Natural killer cell (primary cell): ENCODE measurements around the gene PSMG2. TPM values are rescaled to one million over a fixed set of nuclear protein-coding genes. Genes with fewer than 3 reads are reported as not detected.
A peak's percentile ranks its signal among the peaks of the same experiment; 100 is the strongest.

Source experiments
- ATAC-seq, 3 donors: fragments of 150-1000 bp in 2 of 3; fragments of 200-7000 bp in 1 of 3; cut with Tn5 transposase; 1 replicate in 1 of 3; 2 replicates in 2 of 3; pipeline ENCODE4 v1.10.0; 2021; ENCODE audit warnings: mild to moderate bottlenecking in 2 of 3, moderate library complexity in 2 of 3
- DNase-seq, 2 donors: peaks; one replicate each; pipeline versions ENCODE4 v3.0.0 to v3.0.0-alpha.2; 2013 to 2021; ENCODE audit warnings: mixed read lengths in 1 of 2
- H3K27ac ChIP-seq: one replicate; pipeline ENCODE4 v1.5.1; 2013; ENCODE audit warnings: mild to moderate bottlenecking, low read length
- H3K27me3 ChIP-seq: one replicate; pipeline ENCODE4 v1.6.1; 2013; ENCODE audit warnings: low read length; ENCODE audit not compliant: control insufficient read depth, insufficient read depth
- H3K36me3 ChIP-seq: one replicate; pipeline ENCODE4 v1.6.1; 2013; ENCODE audit warnings: low read length; ENCODE audit not compliant: control insufficient read depth, insufficient read depth
- H3K4me1 ChIP-seq: one replicate; pipeline ENCODE4 v1.6.1; 2013; ENCODE audit warnings: low read length; ENCODE audit not compliant: control insufficient read depth, insufficient read depth
- H3K4me3 ChIP-seq: one replicate; pipeline ENCODE4 v1.5.1; 2013; ENCODE audit warnings: low read length
- H3K9me3 ChIP-seq: one replicate; pipeline ENCODE4 v1.6.1; 2013; ENCODE audit warnings: low read length; ENCODE audit not compliant: control insufficient read depth, insufficient read depth
- H3K27ac Mint-ChIP-seq, 2 donors: one replicate each; pipeline ENCODE4 v1.8.0; 2022; ENCODE audit warnings: mild to moderate bottlenecking in 2 of 2, mixed read lengths in 2 of 2, moderate library complexity in 1 of 2
- H3K27me3 Mint-ChIP-seq, 2 donors: one replicate each; pipeline ENCODE4 v1.8.0; 2022; ENCODE audit warnings: low read depth in 2 of 2, mixed read lengths in 2 of 2
- H3K36me3 Mint-ChIP-seq: one replicate; pipeline ENCODE4 v1.8.0; 2022; ENCODE audit warnings: mixed read lengths
- H3K4me1 Mint-ChIP-seq, 2 donors: one replicate each; pipeline ENCODE4 v1.8.0; 2022; ENCODE audit warnings: mixed read lengths in 2 of 2
- H3K4me3 Mint-ChIP-seq: one replicate; pipeline ENCODE4 v1.8.0; 2022; ENCODE audit warnings: mild to moderate bottlenecking, moderate library complexity, mixed read lengths
- H3K9me3 Mint-ChIP-seq, 2 donors: one replicate each; pipeline ENCODE4 v1.8.0; 2022; ENCODE audit warnings: mixed read lengths in 2 of 2
- WGBS: methylation state at CpG from one replicate; pipeline ENCODE4 v1.1.7; 2013; ENCODE audit warnings: missing lambda C conversion rate; ENCODE audit not compliant: insufficient coverage; 5-methylcytosine and 5-hydroxymethylcytosine counted together
- intact Hi-C: fragments of 100-400 bp; cut with micrococcal nuclease; formaldehyde crosslinking; loops from one replicate; pipeline ENCODE4 v1.14.2; 2022
- total RNA-seq, 4 donors: library from RNA; stranded (reverse); fragments of 120-200 nt in 1 of 4; gene quantifications; one replicate each; pipeline versions ENCODE4 v1.2.3 to v1.2.4, GENCODE V29; 2013 to 2022
- TF ChIP-seq, protein P1 (sequence below): fragments of 200-600 bp; IDR thresholded peaks from one replicate; pipeline ENCODE4 v1.8.0; 2022; ENCODE audit warnings: antibody characterized with exemption

Gene PSMG2
- total RNA-seq, 3 donors from 2014 or later (not counting 1 experiment from before 2014, with no cell fraction given) = 56.7 to 63.4 (median 62.8) TPM

GRCh38 chr18:12722731-12723130 is 19.9 kb downstream of the PSMG2 start:
- 94% methylated on average over 7 of the region's 7 CpGs for WGBS
- H3K36me3 Mint-ChIP-seq = peaks cover 9% of the 10 kb centered on the region
- TF ChIP-seq, protein P1, sequence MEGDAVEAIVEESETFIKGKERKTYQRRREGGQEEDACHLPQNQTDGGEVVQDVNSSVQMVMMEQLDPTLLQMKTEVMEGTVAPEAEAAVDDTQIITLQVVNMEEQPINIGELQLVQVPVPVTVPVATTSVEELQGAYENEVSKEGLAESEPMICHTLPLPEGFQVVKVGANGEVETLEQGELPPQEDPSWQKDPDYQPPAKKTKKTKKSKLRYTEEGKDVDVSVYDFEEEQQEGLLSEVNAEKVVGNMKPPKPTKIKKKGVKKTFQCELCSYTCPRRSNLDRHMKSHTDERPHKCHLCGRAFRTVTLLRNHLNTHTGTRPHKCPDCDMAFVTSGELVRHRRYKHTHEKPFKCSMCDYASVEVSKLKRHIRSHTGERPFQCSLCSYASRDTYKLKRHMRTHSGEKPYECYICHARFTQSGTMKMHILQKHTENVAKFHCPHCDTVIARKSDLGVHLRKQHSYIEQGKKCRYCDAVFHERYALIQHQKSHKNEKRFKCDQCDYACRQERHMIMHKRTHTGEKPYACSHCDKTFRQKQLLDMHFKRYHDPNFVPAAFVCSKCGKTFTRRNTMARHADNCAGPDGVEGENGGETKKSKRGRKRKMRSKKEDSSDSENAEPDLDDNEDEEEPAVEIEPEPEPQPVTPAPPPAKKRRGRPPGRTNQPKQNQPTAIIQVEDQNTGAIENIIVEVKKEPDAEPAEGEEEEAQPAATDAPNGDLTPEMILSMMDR = no peak
- no peak overlapping the region for H3K27ac ChIP-seq
- no peak for DNase-seq
- no peaks in the 10 kb centered on the region for H3K27me3 Mint-ChIP-seq
- ATAC-seq = no peak
- no peaks in the 10 kb centered on the region for H3K27me3 ChIP-seq
- no peaks in the 10 kb centered on the region for H3K4me1 ChIP-seq
- no peak overlapping the region for H3K4me3 Mint-ChIP-seq
- intact Hi-C loops = no loop called here
- H3K27ac Mint-ChIP-seq = no peak overlapping the region
- H3K9me3 Mint-ChIP-seq = no peaks in the 10 kb centered on the region
- H3K4me3 ChIP-seq = no peak overlapping the region
- peaks cover 82% of the 10 kb centered on the region for H3K36me3 ChIP-seq
- peaks cover 11 to 12% of the 10 kb centered on the region in 2 donors for H3K4me1 Mint-ChIP-seq
- no peaks in the 10 kb centered on the region for H3K9me3 ChIP-seq

GRCh38 chr18:12726331-12726730 is 23.5 kb downstream of the PSMG2 start:
- no peaks in the 10 kb centered on the region for H3K27me3 Mint-ChIP-seq
- Histone ChIP-seq H3K27ac (no peak overlapping the region), H3K9me3 (no peaks in the 10 kb centered on the region), H3K4me3 (no peak overlapping the region), H3K36me3 (peaks cover 53% of the 10 kb centered on the region), H3K4me1 (no peaks in the 10 kb centered on the region), H3K27me3 (no peaks in the 10 kb centered on the region)
- DNase-seq = no peak
- no peak for ATAC-seq
- TF ChIP-seq, protein P1 = no peak
- no peaks in the 10 kb centered on the region for H3K36me3 Mint-ChIP-seq
- intact Hi-C loops = loop anchor here (5.0 kb wide), 1 partner anchor 166 kb away; no protein-coding TSS in a partner anchor
- 58% methylated on average over 3 of the region's 4 CpGs for WGBS
- no peak overlapping the region for H3K4me3 Mint-ChIP-seq
- peaks cover 4 to 5% of the 10 kb centered on the region in 2 donors for H3K4me1 Mint-ChIP-seq
- H3K27ac Mint-ChIP-seq = peak overlapping the region in 1 of 2 donors; percentile 7
- H3K9me3 Mint-ChIP-seq = no peaks in the 10 kb centered on the region

- TF ChIP-seq, protein P1 = peak; percentile 91
- Mint-ChIP-seq H3K27me3 (no peaks in the 10 kb centered on the region), H3K27ac (peak overlapping the region in 1 of 2 donors; percentile 7), H3K4me3 (no peak overlapping the region), H3K36me3 (no peaks in the 10 kb centered on the region), H3K9me3 (no peaks in the 10 kb centered on the region), H3K4me1 (peaks cover 4 to 5% of the 10 kb centered on the region in 2 donors)
- Histone ChIP-seq H3K9me3 (no peaks in the 10 kb centered on the region), H3K4me3 (no peak overlapping the region), H3K36me3 (peaks cover 47% of the 10 kb centered on the region), H3K27me3 (no peaks in the 10 kb centered on the region), H3K27ac (no peak overlapping the region), H3K4me1 (no peaks in the 10 kb centered on the region)
- DNase-seq = peak; percentile 33 to 84
- intact Hi-C loops = loop anchor here (1.0 to 5.0 kb wide), 3 partner anchors 165 to 432 kb away; no protein-coding TSS in a partner anchor
- peak; percentile 69 to 82 (median 78) for ATAC-seq
- 71% methylated on average over 14 of the region's 14 CpGs for WGBS
Measured at GRCh38 chr18:12726774-12727550, 24.1 kb downstream of the PSMG2 start.
